Measurements from ENCODE around the gene HS6ST3.

- TF ChIP-seq CTCF (IDR thresholded peaks at IDR 0.05) (no peak), POLR2A (IDR thresholded peaks at IDR 0.05) (no peak), EP300 (IDR thresholded peaks at IDR 0.05; ENCODE audit: low read depth) (no peak)
Measured at GRCh38 chr13:96686286-96686685, 596.4 kb downstream of the HS6ST3 start.

All from transverse colon (tissue), 3 donors.